Tibial artery (tissue), 4 donors: Measurements from ENCODE around the gene ITGAD.

ENCODE experiments used
- DNase-seq, 2 donors: peaks; one replicate each; pipeline ENCODE4 v3.0.0-alpha.2; 2019
- H3K27ac ChIP-seq, 2 donors: fragments of 200-600 bp; sonication (generic) in 1 of 2; 1 replicate in 1 of 2; 2 replicates in 1 of 2; pipeline ENCODE4 v1.5.1; 2018 to 2019; ENCODE audit warnings: mild to moderate bottlenecking in 1 of 2
- H3K27me3 ChIP-seq, 2 donors: fragments of 200-600 bp; sonication (generic) in 1 of 2; one replicate each; pipeline versions ENCODE4 v1.5.1 to v1.6.0; 2016 to 2019
- H3K36me3 ChIP-seq, 3 donors: fragments of 200-600 bp; sonication (generic) in 2 of 3; one replicate each; pipeline ENCODE4 v1.5.1; 2016 to 2019; ENCODE audit warnings: mild to moderate bottlenecking in 2 of 3
- H3K4me1 ChIP-seq, 4 donors: fragments of 200-600 bp; sonication (generic) in 2 of 4; 1 replicate in 3 of 4; 2 replicates in 1 of 4; pipeline ENCODE4 v1.5.1; 2016 to 2019
- H3K4me3 ChIP-seq, 2 donors: fragments of 200-600 bp; sonication (generic) in 1 of 2; 1 replicate in 1 of 2; 2 replicates in 1 of 2; pipeline ENCODE4 v1.5.1; 2018 to 2019; ENCODE audit warnings: mild to moderate bottlenecking in 2 of 2
- H3K9me3 ChIP-seq, 3 donors: fragments of 200-600 bp; sonication (generic) in 1 of 3; one replicate each; pipeline ENCODE4 v1.5.1; 2016 to 2019
- CTCF ChIP-seq, 2 experiments: fragments of 200-600 bp in 1 of 2; fragments of 450-650 bp in 1 of 2; IDR thresholded peaks; one replicate each; pipeline ENCODE4 v1.5.1; 2017 to 2019; ENCODE audit warnings: antibody characterized with exemption in 2 of 2, mild to moderate bottlenecking in 1 of 2, moderate library complexity in 1 of 2
- intact Hi-C: fragments of 100-400 bp; cut with DNase I; formaldehyde crosslinking; loops from one replicate; pipeline ENCODE4 v1.15.0; 2023; ENCODE audit warnings: low total_unique reads

The ITGAD gene

GRCh38 chr16:31351246-31351941 is 41.7 kb upstream of the ITGAD start:
- H3K4me1 ChIP-seq: no peaks in the 10 kb centered on the region
- H3K27me3 ChIP-seq: peaks cover 0 to 10% of the 10 kb centered on the region in 2 donors
- intact Hi-C loops: no loop called here
- H3K4me3 ChIP-seq: no peak overlapping the region
- no peak for TF ChIP-seq CTCF (IDR thresholded peaks at IDR 0.05)
- DNase-seq: no peak
- no peaks in the 10 kb centered on the region for H3K36me3 ChIP-seq
- no peak overlapping the region for H3K27ac ChIP-seq
- H3K9me3 ChIP-seq: no peaks in the 10 kb centered on the region

GRCh38 chr16:31351942-31352325 is 41.2 kb upstream of the ITGAD start:
- TF ChIP-seq CTCF (IDR thresholded peaks at IDR 0.05): no peak
- peaks cover 0 to 10% of the 10 kb centered on the region in 2 donors for H3K27me3 ChIP-seq
- no peaks in the 10 kb centered on the region for H3K4me1 ChIP-seq
- no peaks in the 10 kb centered on the region for H3K9me3 ChIP-seq
- no peak overlapping the region for H3K4me3 ChIP-seq
- DNase-seq: no peak
- H3K36me3 ChIP-seq: no peaks in the 10 kb centered on the region
- intact Hi-C loops: no loop called here
- no peak overlapping the region for H3K27ac ChIP-seq

GRCh38 chr16:31352376-31353115 is 40.6 kb upstream of the ITGAD start:
- Histone ChIP-seq H3K4me1 (no peaks in the 10 kb centered on the region), H3K36me3 (no peaks in the 10 kb centered on the region), H3K27me3 (peaks cover 0 to 10% of the 10 kb centered on the region in 2 donors), H3K4me3 (no peak overlapping the region), H3K9me3 (no peaks in the 10 kb centered on the region), H3K27ac (no peak overlapping the region)
- no peak for TF ChIP-seq CTCF (IDR thresholded peaks at IDR 0.05)
- intact Hi-C loops: no loop called here
- no peak for DNase-seq

GRCh38 chr16:31354394-31355291 is 38.5 kb upstream of the ITGAD start, which contains the start of gene ITGAX:
TSS of gene ITGAX (plus strand) at chr16:31355176. CDS start at chr16:31355255, 79 bp downstream.
- Histone ChIP-seq H3K36me3 (no peaks in the 10 kb centered on the region), H3K9me3 (no peaks in the 10 kb centered on the region), H3K4me3 (no peak within 1 kb of the TSS), H3K27ac (no peak within 1 kb of the TSS), H3K4me1 (no peaks in the 10 kb centered on the region), H3K27me3 (peaks cover 0 to 10% of the 10 kb centered on the region in 2 donors)
- peak in 1 of 2 donors; percentile 56 for DNase-seq
- no peak for TF ChIP-seq CTCF (IDR thresholded peaks at IDR 0.05)
- intact Hi-C loops: no loop called here

GRCh38 chr16:31355431-31356100 is 37.6 kb upstream of the ITGAD start:
- no peak for TF ChIP-seq CTCF (IDR thresholded peaks at IDR 0.05)
- Histone ChIP-seq H3K27ac (no peak overlapping the region), H3K9me3 (no peaks in the 10 kb centered on the region), H3K4me3 (no peak overlapping the region), H3K4me1 (no peaks in the 10 kb centered on the region), H3K36me3 (no peaks in the 10 kb centered on the region), H3K27me3 (peaks cover 0 to 4% of the 10 kb centered on the region in 2 donors)
- no peak for DNase-seq
- intact Hi-C loops: no loop called here
